ENCODE measurements around the gene CENPV. TPM values are rescaled to one million over a fixed set of nuclear protein-coding genes. Genes with fewer than 3 reads are reported as not detected.

The CENPV gene
- total RNA-seq, 1 donor from 2014 or later: 38.8 TPM

DNA sequence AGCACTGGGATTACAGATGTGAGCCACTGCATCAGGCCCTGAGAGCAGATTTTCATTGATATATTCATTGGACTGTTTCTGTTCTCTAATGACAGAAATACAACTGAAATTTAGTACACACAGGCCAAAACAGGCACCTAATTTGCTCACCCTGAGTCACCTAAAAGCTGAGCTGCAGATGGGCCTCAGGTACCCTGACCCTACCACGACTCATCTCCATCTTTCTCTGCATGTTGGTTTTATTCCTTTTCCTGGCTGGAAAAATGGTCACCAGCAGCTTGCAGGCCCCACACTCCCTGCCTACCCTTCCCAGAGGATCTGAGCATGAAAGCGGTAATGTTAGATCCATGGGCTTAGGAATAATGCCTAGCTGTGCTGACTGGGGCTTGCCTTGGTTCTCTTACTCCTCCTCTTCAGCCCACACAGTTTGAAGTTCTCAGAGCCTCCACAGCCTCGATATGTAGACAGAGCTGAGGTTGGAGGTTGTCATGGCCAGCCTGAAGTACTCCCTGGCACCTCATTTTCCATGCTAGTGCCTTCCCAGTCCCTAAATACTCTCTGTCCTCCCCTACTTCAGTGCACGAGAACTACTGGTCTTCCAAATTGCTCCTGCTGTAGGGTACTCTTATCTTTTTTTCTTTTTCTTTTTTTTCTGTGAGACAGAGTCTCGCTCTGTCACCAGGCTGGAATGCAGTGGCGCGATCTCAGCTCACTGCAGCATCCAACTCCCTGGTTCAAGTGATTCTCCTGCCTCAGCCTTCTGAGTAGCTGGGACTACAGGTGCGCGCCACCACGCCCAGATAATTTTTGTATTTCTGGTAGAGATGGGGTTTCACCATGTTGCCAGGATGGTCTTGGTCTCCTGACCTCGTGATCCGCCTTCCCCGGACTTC is 51.1 kb downstream of the CENPV start:
- Histone ChIP-seq H3K27me3 (ENCODE audit: insufficient read depth, low read length) (no peaks in the 10 kb centered on the region), H3K4me1 (ENCODE audit: insufficient read depth, low read length) (peaks cover 4% of the 10 kb centered on the region), H3K9ac (ENCODE audit: low read length) (no peak overlapping the region), H3K4me3 (ENCODE audit: insufficient read depth, low read depth, low read length) (no peak overlapping the region), H4K20me1 (ENCODE audit: insufficient read depth, low read length) (no peaks in the 10 kb centered on the region), H3K79me2 (ENCODE audit: insufficient read depth, low read length) (no peaks in the 10 kb centered on the region), H3K27ac (ENCODE audit: low read depth, low read length) (no peak overlapping the region), H3K36me3 (ENCODE audit: insufficient read depth, low read length) (peaks cover 4% of the 10 kb centered on the region), H3K9me3 (ENCODE audit: insufficient read depth, low read depth, low read length) (no peaks in the 10 kb centered on the region), H3K4me2 (ENCODE audit: low read length) (no peak overlapping the region), H2AFZ (ENCODE audit: low read depth, low read length) (no peak overlapping the region)
- no peak for TF ChIP-seq EZH2 (IDR thresholded peaks at IDR 0.05; ENCODE audit: insufficient read depth, low read length)
- Mint-ChIP-seq H3K36me3 (ENCODE audit: low read depth, unreplicated experiment) (peaks cover 4% of the 10 kb centered on the region), H3K27me3 (ENCODE audit: low read depth, unreplicated experiment) (no peaks in the 10 kb centered on the region), H3K9me3 (ENCODE audit: unreplicated experiment) (no peaks in the 10 kb centered on the region), H3K4me1 (ENCODE audit: low read depth, unreplicated experiment) (peaks cover 10% of the 10 kb centered on the region), H3K4me3 (ENCODE audit: unreplicated experiment) (no peak overlapping the region), H3K27ac (ENCODE audit: unreplicated experiment) (no peak overlapping the region)
- FAIRE-seq (no peak), DNase-seq (ENCODE audit: low read depth) (no peak)

DNA sequence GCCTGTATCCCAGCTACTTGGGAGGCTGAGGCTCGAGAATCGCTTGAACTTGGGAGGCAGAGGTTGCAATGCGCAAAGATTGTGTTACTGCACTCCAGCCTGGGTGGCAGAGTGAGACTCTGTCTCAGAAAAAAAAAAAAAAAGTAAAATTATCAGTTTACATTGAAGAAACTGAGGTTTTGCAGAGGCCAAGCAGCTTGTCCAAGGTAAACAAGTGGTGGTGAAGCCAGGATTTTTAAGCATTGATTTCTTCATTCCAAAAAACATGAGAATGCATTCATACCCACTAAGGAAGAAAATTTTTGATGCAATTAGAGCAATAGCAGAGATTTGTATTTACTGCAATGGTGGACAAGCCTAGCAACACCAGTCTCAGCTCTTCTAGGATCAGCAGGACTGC is 52.7 kb downstream of the CENPV start:
- Histone ChIP-seq H3K4me3 (ENCODE audit: insufficient read depth, low read depth, low read length) (no peak overlapping the region), H3K4me2 (ENCODE audit: low read length) (no peak overlapping the region), H3K27ac (ENCODE audit: low read depth, low read length) (no peak overlapping the region), H3K9me3 (ENCODE audit: insufficient read depth, low read depth, low read length) (no peaks in the 10 kb centered on the region), H3K4me1 (ENCODE audit: insufficient read depth, low read length) (peaks cover 4% of the 10 kb centered on the region), H3K79me2 (ENCODE audit: insufficient read depth, low read length) (no peaks in the 10 kb centered on the region), H4K20me1 (ENCODE audit: insufficient read depth, low read length) (no peaks in the 10 kb centered on the region), H2AFZ (ENCODE audit: low read depth, low read length) (no peak overlapping the region), H3K27me3 (ENCODE audit: insufficient read depth, low read length) (no peaks in the 10 kb centered on the region), H3K36me3 (ENCODE audit: insufficient read depth, low read length) (no peaks in the 10 kb centered on the region), H3K9ac (ENCODE audit: low read length) (no peak overlapping the region)
- H3K36me3 Mint-ChIP-seq (ENCODE audit: low read depth, unreplicated experiment): peaks cover 4% of the 10 kb centered on the region
- H3K4me1 Mint-ChIP-seq (ENCODE audit: low read depth, unreplicated experiment): peaks cover 10% of the 10 kb centered on the region
- FAIRE-seq (no peak), DNase-seq (ENCODE audit: low read depth) (no peak)
- no peak overlapping the region for H3K27ac Mint-ChIP-seq (ENCODE audit: unreplicated experiment)
- no peaks in the 10 kb centered on the region for H3K27me3 Mint-ChIP-seq (ENCODE audit: low read depth, unreplicated experiment)
- no peaks in the 10 kb centered on the region for H3K9me3 Mint-ChIP-seq (ENCODE audit: unreplicated experiment)
- no peak overlapping the region for H3K4me3 Mint-ChIP-seq (ENCODE audit: unreplicated experiment)
- TF ChIP-seq EZH2 (IDR thresholded peaks at IDR 0.05; ENCODE audit: insufficient read depth, low read length) (no peak), CTCF (IDR thresholded peaks at IDR 0.05; ENCODE audit: insufficient read depth, low read depth, low read length) (no peak)

DNA sequence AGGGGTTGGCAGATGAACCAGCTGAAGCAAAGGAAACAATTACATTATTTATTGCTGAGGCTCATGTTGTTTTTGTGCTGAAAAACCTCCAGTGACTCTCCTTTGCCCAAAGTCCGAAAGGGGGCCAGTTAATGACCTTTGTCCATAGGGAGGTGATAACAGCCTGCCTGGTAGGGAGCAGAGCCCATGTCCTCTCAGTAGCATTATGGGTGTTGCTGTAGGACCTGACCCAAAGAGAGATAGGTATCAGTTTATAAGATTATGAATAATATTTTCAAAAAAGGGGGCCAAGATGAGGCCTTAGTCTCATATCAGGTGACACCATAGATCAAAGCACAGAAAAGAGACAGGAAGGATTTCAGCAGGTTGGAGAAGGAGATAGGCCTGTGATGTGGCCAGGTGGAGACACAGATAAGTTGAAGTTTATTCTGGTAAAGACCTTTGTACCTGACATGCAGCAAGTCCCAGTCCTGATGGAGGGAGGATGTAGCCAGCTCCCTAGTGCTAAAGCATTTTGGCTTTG is 55.1 kb downstream of the CENPV start:
- no peaks in the 10 kb centered on the region for H3K27me3 ChIP-seq (ENCODE audit: insufficient read depth, low read length)
- no peak for DNase-seq (ENCODE audit: low read depth)
- H3K4me3 Mint-ChIP-seq (ENCODE audit: unreplicated experiment): no peak overlapping the region
- H3K4me1 Mint-ChIP-seq (ENCODE audit: low read depth, unreplicated experiment): peaks cover 10% of the 10 kb centered on the region
- H3K4me2 ChIP-seq (ENCODE audit: low read length): no peak overlapping the region
- no peak overlapping the region for H2AFZ ChIP-seq (ENCODE audit: low read depth, low read length)
- H4K20me1 ChIP-seq (ENCODE audit: insufficient read depth, low read length): no peaks in the 10 kb centered on the region
- H3K4me1 ChIP-seq (ENCODE audit: insufficient read depth, low read length): peaks cover 4% of the 10 kb centered on the region
- no peak overlapping the region for H3K27ac ChIP-seq (ENCODE audit: low read depth, low read length)
- no peaks in the 10 kb centered on the region for H3K36me3 ChIP-seq (ENCODE audit: insufficient read depth, low read length)
- H3K9me3 Mint-ChIP-seq (ENCODE audit: unreplicated experiment): no peaks in the 10 kb centered on the region
- no peak for TF ChIP-seq CTCF (IDR thresholded peaks at IDR 0.05; ENCODE audit: insufficient read depth, low read depth, low read length)
- TF ChIP-seq EZH2 (IDR thresholded peaks at IDR 0.05; ENCODE audit: insufficient read depth, low read length): no peak
- no peaks in the 10 kb centered on the region for H3K9me3 ChIP-seq (ENCODE audit: insufficient read depth, low read depth, low read length)
- no peak overlapping the region for H3K4me3 ChIP-seq (ENCODE audit: insufficient read depth, low read depth, low read length)
- H3K27me3 Mint-ChIP-seq (ENCODE audit: low read depth, unreplicated experiment): no peaks in the 10 kb centered on the region
- no peak for FAIRE-seq
- H3K79me2 ChIP-seq (ENCODE audit: insufficient read depth, low read length): no peaks in the 10 kb centered on the region
- H3K27ac Mint-ChIP-seq (ENCODE audit: unreplicated experiment): no peak overlapping the region
- H3K36me3 Mint-ChIP-seq (ENCODE audit: low read depth, unreplicated experiment): peaks cover 4% of the 10 kb centered on the region
- H3K9ac ChIP-seq (ENCODE audit: low read length): no peak overlapping the region
